Astrocyte of the cerebellum (primary cell): Measurements from ENCODE around the gene PBX3.

Source experiments
- DNase-seq: peaks from one replicate; pipeline ENCODE4 v3.0.0-alpha.2; 2011; ENCODE audit warnings: low read depth
- H3K4me3 ChIP-seq: 2 replicates; pipeline ENCODE4 v1.5.1; 2011; ENCODE audit warnings: mild to moderate bottlenecking, low read depth, low read length, moderate library complexity
- in situ Hi-C: cut with HindIII; loops from 2 replicates; pipeline ENCODE4 v1.10.0; 2017; ENCODE audit warnings: low sequenced_read_pairs
- TF ChIP-seq, protein P1 (sequence below): IDR thresholded peaks from 2 replicates; pipeline ENCODE4 v1.5.1; 2012; ENCODE audit warnings: low read length, low read depth, moderate library complexity, mild to moderate bottlenecking; ENCODE audit errors: missing control alignments

PBX3 gene

DNA sequence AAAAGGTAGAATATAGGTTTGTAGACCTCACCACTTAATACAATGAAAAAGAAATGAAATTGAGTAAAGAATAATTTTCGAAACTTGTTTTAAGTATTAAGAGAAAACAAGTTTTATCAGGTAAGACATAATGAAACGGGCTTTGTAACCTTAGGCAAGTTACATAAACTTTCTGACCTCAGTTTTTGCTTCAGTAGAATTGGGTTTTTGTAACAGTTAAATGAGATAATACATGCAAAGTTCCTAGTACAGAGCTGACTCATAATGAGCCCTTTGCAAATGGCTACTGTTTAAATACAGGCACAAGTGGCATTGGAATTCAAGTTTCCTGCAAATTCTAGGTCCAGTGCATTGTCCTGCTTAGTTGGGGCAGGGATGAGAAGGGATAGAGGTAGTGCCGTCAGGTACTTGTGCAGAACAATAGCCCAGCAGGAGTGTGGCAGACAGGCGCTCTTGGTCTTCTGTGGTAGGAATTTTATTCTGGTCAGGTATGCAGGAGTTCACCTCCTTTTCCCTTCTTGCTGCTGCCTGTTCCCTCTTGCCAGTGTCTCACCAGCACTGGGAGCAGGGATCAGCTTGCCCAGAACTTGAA, 203.8 kb downstream of the PBX3 start:
- in situ Hi-C loops = no loop called here
- DNase-seq = no peak
- TF ChIP-seq, protein P1, sequence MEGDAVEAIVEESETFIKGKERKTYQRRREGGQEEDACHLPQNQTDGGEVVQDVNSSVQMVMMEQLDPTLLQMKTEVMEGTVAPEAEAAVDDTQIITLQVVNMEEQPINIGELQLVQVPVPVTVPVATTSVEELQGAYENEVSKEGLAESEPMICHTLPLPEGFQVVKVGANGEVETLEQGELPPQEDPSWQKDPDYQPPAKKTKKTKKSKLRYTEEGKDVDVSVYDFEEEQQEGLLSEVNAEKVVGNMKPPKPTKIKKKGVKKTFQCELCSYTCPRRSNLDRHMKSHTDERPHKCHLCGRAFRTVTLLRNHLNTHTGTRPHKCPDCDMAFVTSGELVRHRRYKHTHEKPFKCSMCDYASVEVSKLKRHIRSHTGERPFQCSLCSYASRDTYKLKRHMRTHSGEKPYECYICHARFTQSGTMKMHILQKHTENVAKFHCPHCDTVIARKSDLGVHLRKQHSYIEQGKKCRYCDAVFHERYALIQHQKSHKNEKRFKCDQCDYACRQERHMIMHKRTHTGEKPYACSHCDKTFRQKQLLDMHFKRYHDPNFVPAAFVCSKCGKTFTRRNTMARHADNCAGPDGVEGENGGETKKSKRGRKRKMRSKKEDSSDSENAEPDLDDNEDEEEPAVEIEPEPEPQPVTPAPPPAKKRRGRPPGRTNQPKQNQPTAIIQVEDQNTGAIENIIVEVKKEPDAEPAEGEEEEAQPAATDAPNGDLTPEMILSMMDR = no peak
- no peak overlapping the region for H3K4me3 ChIP-seq

DNA sequence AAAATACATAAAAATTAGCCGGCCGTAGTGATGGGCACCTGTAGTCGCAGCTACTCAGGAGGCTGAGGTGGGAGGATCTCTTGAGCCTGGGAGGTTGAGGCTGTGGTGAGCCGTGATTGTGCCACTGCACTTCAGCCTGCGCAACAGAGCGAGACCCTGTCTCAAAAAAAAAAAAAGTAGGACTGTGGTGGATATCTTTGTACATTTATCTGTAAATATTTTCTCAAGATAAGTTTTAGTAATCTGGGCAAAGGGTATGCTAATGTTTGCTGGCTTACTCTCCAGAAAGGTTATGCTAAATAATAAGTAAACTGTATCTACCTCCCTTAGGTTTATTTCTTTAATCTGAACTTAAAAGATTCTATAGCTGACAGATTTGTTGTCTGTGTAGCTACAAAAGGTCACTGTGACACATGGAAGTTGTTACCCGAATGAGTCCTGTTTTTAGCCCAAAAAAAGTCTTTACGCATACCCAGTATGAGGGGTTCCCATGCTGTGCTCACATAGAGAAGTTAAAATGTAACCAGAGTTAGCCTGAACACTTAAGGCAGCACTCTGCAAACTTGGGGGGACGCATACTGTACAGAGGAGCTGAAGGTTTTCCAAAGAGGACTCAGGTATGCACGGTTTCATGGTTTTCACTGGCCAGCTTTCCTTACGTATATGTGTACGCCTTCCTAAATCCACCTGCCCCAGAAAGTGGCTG, 206.3 kb downstream of the PBX3 start:
- in situ Hi-C loops = no loop called here
- H3K4me3 ChIP-seq = no peak overlapping the region
- DNase-seq = no peak
- TF ChIP-seq, protein P1 = no peak

DNA sequence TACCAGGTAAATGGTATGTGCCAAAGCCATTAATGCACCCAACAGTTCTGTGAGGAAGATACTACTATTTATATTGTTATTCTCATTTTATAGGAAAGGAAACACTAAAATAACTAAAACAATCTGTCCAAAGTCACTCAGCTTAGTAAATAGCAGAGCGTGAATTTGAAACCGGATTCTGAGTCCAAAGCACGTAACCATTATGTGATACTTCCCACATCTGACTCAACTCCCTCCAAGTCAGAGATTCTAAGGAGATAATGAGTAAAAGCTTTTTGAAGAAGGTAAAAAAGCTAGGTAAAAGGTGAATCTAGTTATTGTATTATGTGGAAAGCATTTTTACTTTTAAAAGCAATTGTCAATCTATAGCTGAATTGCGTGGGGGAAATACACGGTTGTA, 208.9 kb downstream of the PBX3 start:
- DNase-seq = no peak
- TF ChIP-seq, protein P1 = no peak
- in situ Hi-C loops = no loop called here
- H3K4me3 ChIP-seq = no peak overlapping the region

DNA sequence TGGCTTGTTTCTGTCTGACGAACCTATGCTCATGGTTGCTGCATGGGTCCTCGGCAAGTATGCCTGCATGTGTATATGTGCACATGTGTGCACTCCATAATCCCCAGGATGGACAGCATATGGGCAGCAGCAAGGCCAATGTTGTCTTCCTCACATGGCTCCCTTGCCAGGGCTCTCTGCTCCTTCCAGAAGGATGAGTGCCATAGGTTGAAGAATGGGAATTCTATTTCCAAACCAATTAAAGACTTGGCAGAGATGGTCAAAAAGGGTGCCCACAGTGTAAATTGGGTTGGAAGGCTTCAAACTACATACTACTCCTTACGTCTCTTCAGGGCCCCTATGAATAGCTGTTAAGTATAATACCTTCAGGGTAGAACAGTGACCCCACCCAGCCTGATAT, 212.1 kb downstream of the PBX3 start:
- no peak overlapping the region for H3K4me3 ChIP-seq
- in situ Hi-C loops = no loop called here
- TF ChIP-seq, protein P1 = no peak
- no peak for DNase-seq

DNA sequence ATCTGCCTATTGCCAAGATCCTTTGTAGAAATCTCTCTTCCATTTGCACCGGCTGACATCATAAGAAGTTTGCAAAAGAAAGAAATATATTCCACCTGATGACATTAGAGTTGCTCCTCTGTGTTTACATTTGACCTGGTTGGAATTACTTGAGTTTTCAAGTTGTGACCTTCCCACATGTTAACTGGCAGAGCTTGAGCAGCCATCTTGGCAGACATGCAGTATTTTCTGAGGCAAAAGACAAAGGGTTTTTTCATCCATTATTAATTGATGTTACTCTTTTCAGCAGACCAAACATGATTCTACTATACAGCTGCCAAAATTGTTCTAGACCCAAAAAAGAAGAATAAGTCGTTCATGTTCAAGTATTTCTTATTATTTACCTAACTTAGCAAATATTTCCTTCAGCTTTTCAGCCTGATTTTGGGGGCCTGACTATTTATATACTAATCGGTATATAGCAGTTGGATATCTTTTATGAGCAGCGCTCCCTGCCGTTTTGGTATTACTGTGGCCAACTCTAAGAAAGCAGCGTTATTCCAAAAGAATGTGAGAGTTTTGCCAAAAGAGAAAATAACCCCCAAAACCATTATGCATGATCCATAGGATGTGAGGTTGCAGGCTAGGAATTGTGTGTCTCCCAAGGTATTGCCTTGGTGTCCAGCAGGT, 212.9 kb downstream of the PBX3 start:
- TF ChIP-seq, protein P1 = peak; percentile 38
- no peak overlapping the region for H3K4me3 ChIP-seq
- in situ Hi-C loops = no loop called here
- DNase-seq = peak; percentile 82

DNA sequence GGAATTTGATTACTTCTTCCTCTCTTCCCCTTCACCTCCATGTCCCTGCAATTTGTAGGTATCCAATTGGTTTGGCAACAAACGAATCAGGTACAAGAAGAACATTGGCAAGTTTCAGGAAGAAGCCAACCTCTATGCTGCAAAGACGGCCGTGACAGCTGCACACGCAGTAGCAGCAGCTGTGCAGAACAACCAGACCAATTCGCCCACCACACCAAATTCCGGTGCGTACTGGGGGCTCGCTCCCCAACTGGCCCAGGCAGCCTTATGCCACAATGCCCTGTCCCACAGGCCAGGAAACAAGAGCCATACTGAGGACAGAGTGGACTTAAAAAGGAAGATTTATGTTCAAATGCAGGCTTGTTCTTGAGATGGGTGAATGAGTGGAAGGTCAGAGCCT, 213.5 kb downstream of the PBX3 start:
- in situ Hi-C loops = no loop called here
- TF ChIP-seq, protein P1 = no peak
- no peak for DNase-seq

More for the DNA sequence above, 213.5 kb downstream of the PBX3 start:
- peak overlapping the region; percentile 1 for H3K4me3 ChIP-seq
